Right lobe of liver (tissue), 4 donors: ENCODE results near the gene TAF1A.

ENCODE experiments used
- CTCF ChIP-seq, 4 donors: fragments of 200-600 bp in 3 of 4; fragments of 450-650 bp in 1 of 4; IDR thresholded peaks; one replicate each; pipeline versions ENCODE4 v1.5.1 to v1.8.0; 2016 to 2022; ENCODE audit warnings: antibody characterized with exemption in 4 of 4, mild to moderate bottlenecking in 2 of 4
- POLR2A ChIP-seq: fragments of 450-650 bp; IDR thresholded peaks from one replicate; pipeline ENCODE4 v1.6.1; 2017; ENCODE audit warnings: antibody characterized with exemption, mild to moderate bottlenecking
- donor health status: DM: no; HTN: no; CAD: no.
- donor health status: DM: no; HTN: no; CAD: no.
- donor health status: DM: no; HTN: yes; CAD: no.

- TF ChIP-seq CTCF (IDR thresholded peaks at IDR 0.05) (no peak), POLR2A (no peak)
Measured at GRCh38 chr1:222620566-222620965, 30.8 kb upstream of the TAF1A start.
